Endothelial cell of umbilical vein (primary cell): ENCODE results near the gene ZNG1E. TPM values are rescaled to one million over a fixed set of nuclear protein-coding genes. Genes with fewer than 3 reads are reported as not detected.
"Not testable (repeated sequence)": the region's sequence is repeated elsewhere in the genome, so short reads cannot be mapped to it uniquely, and the experiment has no call there.

Experiments used
- Bru-seq: library from RNA; stranded (reverse); fragments of 400-500 nt; gene quantifications from one replicate; lab custom pipeline; 2021; lab: Mats Ljungman, UMichigan
- BruChase-seq, 2 experiments: library from RNA; stranded (reverse); fragments of 400-500 nt; gene quantifications; one replicate each; lab custom pipeline; 2021; lab: Mats Ljungman, UMichigan
- BruUV-seq: library from RNA; stranded (reverse); fragments of 400-500 nt; replicated peaks from 2 replicates; lab custom pipeline; 2021; lab: Mats Ljungman, UMichigan
- CTCF ChIA-PET: fragments of 300-600, 350-600 bp; sonication (Branson Sonifier 250); formaldehyde crosslinking; loops from one replicate; lab custom pipeline; 2021; ENCODE audit warnings: antibody characterized with exemption, inconsistent platforms; lab: Charles Lee
- POLR2A ChIA-PET: fragments of 300-600, 350-600 bp; sonication (Branson Sonifier 250); formaldehyde crosslinking; loops from one replicate; lab custom pipeline; 2021; ENCODE audit warnings: antibody characterized with exemption, inconsistent platforms; lab: Charles Lee
- DNase-seq: peaks from one replicate; pipeline ENCODE4 v3.0.0-alpha.2; 2011; ENCODE audit warnings: low read depth, low spot score
- FAIRE-seq: peaks from 2 replicates; lab custom pipeline; 2011; peaks lifted over from hg19 to GRCh38; lab: Jason Lieb, UNC
- H2AFZ ChIP-seq: 2 replicates; pipeline ENCODE4 v1.6.0; 2012; ENCODE audit warnings: low read depth, low read length, control low read depth, inconsistent platforms
- H3K27ac ChIP-seq: 2 replicates; pipeline ENCODE4 v1.5.1; 2011; ENCODE audit warnings: low read depth, mild to moderate bottlenecking, control low read depth, low read length, moderate library complexity; ENCODE audit not compliant: insufficient read depth
- H3K27me3 ChIP-seq, 2 experiments: 2 replicates each; pipeline versions ENCODE4 v1.6.0 to v1.6.1; 2011; ENCODE audit warnings: low read length in 2 of 2, mixed read lengths in 1 of 2; ENCODE audit not compliant: control insufficient read depth in 2 of 2, insufficient read depth in 2 of 2
- H3K36me3 ChIP-seq, 2 experiments: 2 replicates in 1 of 2; 3 replicates in 1 of 2; pipeline ENCODE4 v1.5.1; 2011; ENCODE audit warnings: low read length in 2 of 2, mild to moderate bottlenecking in 1 of 2, moderate library complexity in 1 of 2; ENCODE audit not compliant: control insufficient read depth in 2 of 2, insufficient read depth in 2 of 2; ENCODE audit errors: extremely low read depth in 1 of 2
- H3K4me1 ChIP-seq: 3 replicates; pipeline ENCODE4 v1.5.1; 2011; ENCODE audit warnings: mild to moderate bottlenecking, low read length; ENCODE audit not compliant: control insufficient read depth, insufficient read depth; ENCODE audit errors: extremely low read depth
- H3K4me2 ChIP-seq: 2 replicates; pipeline ENCODE4 v1.6.1; 2011; ENCODE audit warnings: low read length, control low read depth, mixed read lengths; ENCODE audit not compliant: insufficient read depth
- H3K4me3 ChIP-seq, 3 experiments: fragments of 200-600 bp in 1 of 3; sonication (generic), shearing (Covaris generic) in 1 of 3; replicated peaks in 1 of 3; 2 replicates each; pipeline ENCODE4 v1.5.1; 2011 to 2016; ENCODE audit warnings: control low read depth in 3 of 3, low read length in 3 of 3, mild to moderate bottlenecking in 2 of 3, inconsistent platforms in 1 of 3, low read depth in 1 of 3, moderate library complexity in 1 of 3; ENCODE audit not compliant: insufficient read depth in 1 of 3
- H3K79me2 ChIP-seq: 2 replicates; pipeline ENCODE4 v1.6.0; 2012; ENCODE audit warnings: low read length, inconsistent platforms; ENCODE audit not compliant: control insufficient read depth, insufficient read depth
- H3K9ac ChIP-seq: replicated peaks from 2 replicates; pipeline ENCODE3; 2011; ENCODE audit warnings: low read length, control low read depth; ENCODE audit not compliant: insufficient read depth; ENCODE audit errors: extremely low read depth
- H3K9me1 ChIP-seq: replicated peaks from 3 replicates; pipeline ENCODE4 v1.6.0; 2011; ENCODE audit warnings: mild to moderate bottlenecking, low read length; ENCODE audit not compliant: control insufficient read depth, insufficient read depth; ENCODE audit errors: extremely low read depth
- H3K9me3 ChIP-seq: replicated peaks from 2 replicates; pipeline ENCODE4 v1.5.1; 2012; ENCODE audit warnings: low read length, inconsistent platforms; ENCODE audit not compliant: control insufficient read depth, insufficient read depth
- H4K20me1 ChIP-seq: replicated peaks from 2 replicates; pipeline ENCODE3; 2011; ENCODE audit warnings: mild to moderate bottlenecking, low read length; ENCODE audit not compliant: control insufficient read depth, insufficient read depth; ENCODE audit errors: extremely low read depth
- POLR2AphosphoS5 ChIP-seq: IDR thresholded peaks from 2 replicates; pipeline ENCODE4 v1.6.1; 2012; ENCODE audit warnings: low read depth, mild to moderate bottlenecking, control low read depth, low read length, moderate library complexity; ENCODE audit not compliant: insufficient read depth
- dilution Hi-C: fragments of 300-500 bp; cut with MboI; formaldehyde crosslinking; loops from one replicate; pipeline ENCODE4 v1.15.0; 2019; ENCODE audit warnings: low sequenced_read_pairs; ENCODE audit not compliant: extremely low pct_ligation_motif_present
- intact Hi-C: fragments of 100-400 bp; cut with micrococcal nuclease; formaldehyde crosslinking; loops from one replicate; pipeline ENCODE4 v1.10.0; 2022
- long read RNA-seq: library from polyadenylated mRNA; stranded (forward); transcript quantifications from one replicate; pipeline ENCODE4 v2.0.0, GENCODE V29; 2021
- polyA minus RNA-seq, 3 experiments: library from RNA; depleted of rRNA, polyadenylated mRNA; stranded (reverse); fragments of >200 nt; gene quantifications; 1 replicate in 1 of 3; 2 replicates in 2 of 3; pipeline ENCODE4 v1.2.3, GENCODE V29; 2011
- polyA plus RNA-seq, 4 experiments: library from polyadenylated mRNA; depleted of rRNA in 3 of 4; stranded (reverse) in 3 of 4; unstranded in 1 of 4; fragments of >200 nt; gene quantifications; 2 replicates each; pipeline versions ENCODE4 v1.2.1 to v1.2.3, GENCODE V29; 2011 to 2012; ENCODE audit warnings: missing spikeins in 1 of 4
- total RNA-seq: library from RNA; stranded (reverse); gene quantifications from 2 replicates; pipeline ENCODE4 v1.2.3, GENCODE V29; 2021

Gene ZNG1E
- total RNA-seq (36.0 and 79.8 TPM in 2 replicates), polyA plus RNA-seq (19.5 and 20.7 TPM in 2 replicates), polyA minus RNA-seq (41.4 and 45.6 TPM in 2 replicates), Bru-seq, nascent RNA (percentile 75 among the genes with signal in this experiment), BruChase-seq, experiment 1, labeled RNA remaining after a 6-hour chase (percentile 75 among the genes with signal in this experiment), BruChase-seq, experiment 2, labeled RNA remaining after a 2-hour chase (percentile 86 among the genes with signal in this experiment)
- 22.2 and 22.7 TPM in 2 replicates for polyA plus RNA-seq (2011; cell fraction: cytosol; rRNA removed)
- 75.9 and 94.5 TPM in 2 replicates for polyA plus RNA-seq (2011; cell fraction: nucleus; rRNA removed)
- 45.1 and 72.7 TPM in 2 replicates for polyA plus RNA-seq (2012)
- 12.6 TPM for polyA minus RNA-seq (2011; cell fraction: cytosol; rRNA and poly(A)+ RNA removed)
- polyA minus RNA-seq (2011; cell fraction: nucleus; rRNA and poly(A)+ RNA removed) = 94.0 and 132 TPM in 2 replicates
- long read RNA-seq, transcript CBWD5-202 (3 exons, 1,347 nt) = major isoform, 246 of 466 reads
- long read RNA-seq, transcript CBWD5-209 (14 exons, 1,242 nt) = minor isoform, 27 of 466 reads
- long read RNA-seq, transcript CBWD5-207 (15 exons, 1,791 nt) = minor isoform, 78 of 466 reads
- long read RNA-seq, transcript CBWD5-233 (16 exons, 1,411 nt) = minor isoform, 8 of 466 reads
- long read RNA-seq, partial matches to known transcripts = 8 of 466 reads
- long read RNA-seq, other reads (novel, unspliced or antisense) = 85 of 466 reads

DNA sequence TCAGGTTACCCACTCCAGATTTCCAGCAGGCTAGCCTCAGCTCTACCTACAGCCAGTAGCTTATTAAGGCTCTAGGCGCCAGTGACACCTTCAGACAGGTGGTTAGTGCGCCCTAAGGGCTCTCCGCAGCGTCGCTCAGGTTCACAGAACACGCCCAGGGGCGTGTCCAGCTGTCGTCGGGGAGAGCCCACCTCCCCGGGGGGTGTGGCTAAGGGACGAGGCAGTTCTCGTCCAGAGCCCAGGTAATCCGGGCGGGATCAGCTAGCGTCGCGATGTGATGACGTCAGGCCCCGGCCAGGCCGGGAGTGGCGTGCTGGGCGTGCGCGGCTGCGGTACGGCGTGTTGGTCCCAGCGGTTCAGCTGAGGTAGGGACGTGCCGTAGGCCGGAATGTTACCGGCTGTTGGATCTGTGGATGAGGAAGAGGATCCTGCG lies at the start of gene ZNG1E:
TSS of gene ZNG1E (plus strand) at position 340 of the 433 bp plus-strand sequence. CDS start at position 389, 49 bp downstream.
- dilution Hi-C loops = not testable (repeated sequence)

DNA sequence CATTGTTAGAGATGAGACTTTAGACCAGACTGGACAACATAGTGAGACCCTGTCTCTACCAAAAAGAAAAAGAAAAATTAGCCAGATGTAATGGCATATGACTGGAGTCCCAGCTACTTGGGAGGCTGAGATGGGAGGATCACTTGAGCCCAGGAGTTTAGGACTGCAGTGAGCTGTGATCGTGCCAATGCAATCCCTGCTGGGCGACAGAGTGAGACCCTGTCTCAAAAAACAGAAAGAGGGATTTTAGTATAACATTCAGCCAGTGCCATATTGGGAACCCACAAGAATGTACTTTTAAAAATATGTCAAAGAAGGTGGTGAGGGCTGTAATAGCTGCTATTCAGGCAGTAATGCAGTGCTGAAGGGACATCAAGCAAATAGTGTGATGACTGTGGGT lies 2.1 kb upstream of the ZNG1E start:
- H3K27me3 ChIP-seq, POLR2A ChIA-PET, H2AFZ ChIP-seq, H3K4me2 ChIP-seq, dilution Hi-C loops, DNase-seq, H3K9me3 ChIP-seq, H3K9me1 ChIP-seq, H3K36me3 ChIP-seq, CTCF ChIA-PET, BruUV-seq, H3K4me1 ChIP-seq, intact Hi-C loops, H3K9ac ChIP-seq, H3K4me3 ChIP-seq, H4K20me1 ChIP-seq, H3K79me2 ChIP-seq, FAIRE-seq, H3K27ac ChIP-seq: not testable (repeated sequence)

More for the DNA sequence above, at the start of gene ZNG1E:
- BruUV-seq, H3K79me2 ChIP-seq, intact Hi-C loops, H3K36me3 ChIP-seq, H3K27me3 ChIP-seq, H4K20me1 ChIP-seq, H3K9ac ChIP-seq, H3K27ac ChIP-seq, H3K9me3 ChIP-seq, FAIRE-seq, POLR2A ChIA-PET, CTCF ChIA-PET, H3K4me1 ChIP-seq, H3K9me1 ChIP-seq: not testable (repeated sequence)
- Histone ChIP-seq H3K4me3 (peak within 1 kb of the TSS in 2 of 3 experiments; percentile 46 to 50), H2AFZ (peak within 1 kb of the TSS; percentile 78), H3K4me2 (peak within 1 kb of the TSS; percentile 17)
- peak; percentile 20 for TF ChIP-seq POLR2AphosphoS5
- peak; percentile 58 for DNase-seq

- POLR2A ChIA-PET, FAIRE-seq, H3K4me2 ChIP-seq, H3K36me3 ChIP-seq, H3K9me3 ChIP-seq, H3K4me3 ChIP-seq, H3K27me3 ChIP-seq, intact Hi-C loops, H3K27ac ChIP-seq, CTCF ChIA-PET, H4K20me1 ChIP-seq, H3K9me1 ChIP-seq, BruUV-seq, DNase-seq, H3K79me2 ChIP-seq, dilution Hi-C loops, H3K9ac ChIP-seq, H3K4me1 ChIP-seq, H2AFZ ChIP-seq: not testable (repeated sequence)
Observed at GRCh38 chr9:65675018-65675417, 710 bp upstream of the ZNG1E start.
